ENCODE measurements around the gene NUDT4.

DNA sequence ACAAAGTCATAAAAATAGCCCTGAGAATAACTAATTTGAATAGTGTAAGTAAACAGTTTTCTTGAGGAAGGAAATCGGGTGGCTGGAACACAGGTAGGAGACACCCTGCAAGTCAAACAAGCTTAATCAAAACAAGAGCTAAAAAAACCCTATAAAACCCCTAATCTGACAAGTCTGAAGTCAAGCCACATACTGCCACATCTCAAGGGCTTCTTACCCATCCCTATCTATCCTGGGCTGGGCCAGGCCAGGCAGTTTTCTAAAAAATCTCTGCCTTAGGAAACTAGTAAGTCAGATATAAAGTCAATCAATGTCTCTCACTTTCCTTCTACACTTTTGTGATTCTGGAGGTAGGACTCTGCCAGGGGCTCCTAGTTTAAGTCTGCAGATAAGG, 48.7 kb downstream of the NUDT4 start:
- no peak for TF ChIP-seq POLR2AphosphoS5 (IDR thresholded peaks at IDR 0.05; ENCODE audit: insufficient read depth in 1 of 2, low read depth in 1 of 2)
- TF ChIP-seq, protein P1, sequence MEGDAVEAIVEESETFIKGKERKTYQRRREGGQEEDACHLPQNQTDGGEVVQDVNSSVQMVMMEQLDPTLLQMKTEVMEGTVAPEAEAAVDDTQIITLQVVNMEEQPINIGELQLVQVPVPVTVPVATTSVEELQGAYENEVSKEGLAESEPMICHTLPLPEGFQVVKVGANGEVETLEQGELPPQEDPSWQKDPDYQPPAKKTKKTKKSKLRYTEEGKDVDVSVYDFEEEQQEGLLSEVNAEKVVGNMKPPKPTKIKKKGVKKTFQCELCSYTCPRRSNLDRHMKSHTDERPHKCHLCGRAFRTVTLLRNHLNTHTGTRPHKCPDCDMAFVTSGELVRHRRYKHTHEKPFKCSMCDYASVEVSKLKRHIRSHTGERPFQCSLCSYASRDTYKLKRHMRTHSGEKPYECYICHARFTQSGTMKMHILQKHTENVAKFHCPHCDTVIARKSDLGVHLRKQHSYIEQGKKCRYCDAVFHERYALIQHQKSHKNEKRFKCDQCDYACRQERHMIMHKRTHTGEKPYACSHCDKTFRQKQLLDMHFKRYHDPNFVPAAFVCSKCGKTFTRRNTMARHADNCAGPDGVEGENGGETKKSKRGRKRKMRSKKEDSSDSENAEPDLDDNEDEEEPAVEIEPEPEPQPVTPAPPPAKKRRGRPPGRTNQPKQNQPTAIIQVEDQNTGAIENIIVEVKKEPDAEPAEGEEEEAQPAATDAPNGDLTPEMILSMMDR (IDR thresholded peaks at IDR 0.05), result no peak
- TF ChIP-seq POLR2A (IDR thresholded peaks at IDR 0.05), result no peak

All from vagina (tissue), 2 donors.